Testis (tissue), 3 donors: ENCODE results near the gene EPHB4. TPM values are rescaled to one million over a fixed set of nuclear protein-coding genes. Genes with fewer than 3 reads are reported as not detected.

Experiments used
- DNase-seq: peaks from one replicate; pipeline ENCODE4 v3.0.0-alpha.2; 2019
- H3K27ac ChIP-seq, 2 donors: fragments of 200-600 bp; sonication (generic); one replicate each; pipeline ENCODE4 v1.5.1; 2019
- H3K27me3 ChIP-seq: fragments of 200-600 bp; sonication (generic); one replicate; pipeline ENCODE4 v1.5.1; 2019
- H3K36me3 ChIP-seq: fragments of 200-600 bp; sonication (generic); one replicate; pipeline ENCODE4 v1.5.1; 2017; ENCODE audit warnings: low read depth; ENCODE audit errors: missing control alignments
- H3K4me1 ChIP-seq: fragments of 200-600 bp; sonication (generic); one replicate; pipeline ENCODE4 v1.5.1; 2019
- H3K4me3 ChIP-seq, 2 donors: fragments of 200-600 bp; sonication (generic); one replicate each; pipeline ENCODE4 v1.5.1; 2017 to 2019
- H3K9me3 ChIP-seq: fragments of 200-600 bp; sonication (generic); one replicate; pipeline ENCODE4 v1.5.1; 2017
- CTCF ChIP-seq, 3 experiments: fragments of 450-650 bp in 2 of 3; fragments of 200-600 bp in 1 of 3; sonication (generic) in 1 of 3; IDR thresholded peaks; one replicate each; pipeline ENCODE4 v1.5.1; 2016 to 2019; ENCODE audit warnings: antibody characterized with exemption in 3 of 3, mild to moderate bottlenecking in 2 of 3, moderate library complexity in 1 of 3
- POLR2A ChIP-seq: fragments of 450-650 bp; IDR thresholded peaks from one replicate; pipeline ENCODE4 v1.6.1; 2017; ENCODE audit warnings: antibody characterized with exemption, mild to moderate bottlenecking, moderate library complexity
- WGBS, 2 donors: methylation state at CpG; one replicate each; pipeline ENCODE4 v1.1.5; 2018; 5-methylcytosine and 5-hydroxymethylcytosine counted together
- intact Hi-C: fragments of 100-400 bp; cut with DNase I; formaldehyde crosslinking; loops from one replicate; pipeline ENCODE4 v1.15.1; 2023; ENCODE audit warnings: low total_unique reads
- polyA plus RNA-seq: library from polyadenylated mRNA; stranded (reverse); fragments of 350-450 nt; fragmentation: Illumina TruSeq; extraction: RNeasy Lipid Tissue Mini Kit (QIAGEN cat#74804); gene quantifications from one replicate; pipeline ENCODE4 v1.2.3, GENCODE V29; 2014; ENCODE audit warnings: low read depth, low replicate concordance; ENCODE audit not compliant: insufficient read depth
- total RNA-seq, 2 donors: library from RNA; depleted of rRNA; stranded (reverse); fragments of >200 nt; gene quantifications; one replicate each; pipeline ENCODE4 v1.2.3, GENCODE V29; 2016

The EPHB4 gene
- total and polyA plus RNA-seq, 3 donors from 2014 or later, result 30.5 to 49.6 (median 35.9) TPM

- 70 to 78% methylated on average over 6 to 7 of the region's 7 CpGs for WGBS, 2 donors
- Histone ChIP-seq H3K27ac (no peak overlapping the region), H3K4me3 (no peak overlapping the region), H3K9me3 (no peaks in the 10 kb centered on the region), H3K4me1 (peaks cover 18% of the 10 kb centered on the region), H3K36me3 (no peaks in the 10 kb centered on the region), H3K27me3 (no peaks in the 10 kb centered on the region)
- intact Hi-C loops, result no loop called here
- no peak for DNase-seq
- no peak for TF ChIP-seq CTCF (IDR thresholded peaks at IDR 0.05)
- no peak for TF ChIP-seq POLR2A
Observed at GRCh38 chr7:100823140-100823525, 4.2 kb downstream of the EPHB4 start.

- H3K36me3 ChIP-seq, result no peaks in the 10 kb centered on the region
Observed at GRCh38 chr7:100822236-100823139, 4.8 kb downstream of the EPHB4 start.

GRCh38 chr7:100819586-100819985 lies 7.7 kb downstream of the EPHB4 start:
- TF ChIP-seq POLR2A (no peak), CTCF (IDR thresholded peaks at IDR 0.05) (no peak)
- Histone ChIP-seq H3K27ac (no peak overlapping the region), H3K4me1 (peaks cover 1% of the 10 kb centered on the region), H3K9me3 (no peaks in the 10 kb centered on the region), H3K36me3 (no peaks in the 10 kb centered on the region), H3K4me3 (no peak overlapping the region), H3K27me3 (no peaks in the 10 kb centered on the region)
- intact Hi-C loops, result no loop called here
- WGBS, 2 donors, result 92% methylated on average over 8 to 23 of the region's 23 CpGs
- DNase-seq, result no peak

More at GRCh38 chr7:100822236-100823139, 4.8 kb downstream of the EPHB4 start:
- Histone ChIP-seq H3K27me3 (no peaks in the 10 kb centered on the region), H3K27ac (no peak overlapping the region), H3K9me3 (no peaks in the 10 kb centered on the region), H3K4me3 (no peak overlapping the region), H3K4me1 (peaks cover 18% of the 10 kb centered on the region)
- TF ChIP-seq CTCF (IDR thresholded peaks at IDR 0.05) (no peak), POLR2A (no peak)
- intact Hi-C loops, result no loop called here
- 72 to 83% methylated on average over 22 to 41 of the region's 43 CpGs for WGBS, 2 donors
- DNase-seq, result peak; percentile 61

- intact Hi-C loops, result no loop called here
Observed at GRCh38 chr7:100818825-100819224, 8.5 kb downstream of the EPHB4 start.

More at GRCh38 chr7:100818825-100819224, 8.5 kb downstream of the EPHB4 start:
- H3K4me3 ChIP-seq, result no peak overlapping the region
- no peak overlapping the region for H3K27ac ChIP-seq
- no peaks in the 10 kb centered on the region for H3K9me3 ChIP-seq
- 80 to 82% methylated on average over 6 of the region's 6 CpGs for WGBS, 2 donors
- H3K36me3 ChIP-seq, result no peaks in the 10 kb centered on the region
- TF ChIP-seq CTCF (IDR thresholded peaks at IDR 0.05) (no peak), POLR2A (no peak)
- no peaks in the 10 kb centered on the region for H3K27me3 ChIP-seq
- no peak for DNase-seq
- H3K4me1 ChIP-seq, result no peaks in the 10 kb centered on the region
